GM21528 (cell line): Measurements from ENCODE around the gene RAB25.

Experiments used
- ATAC-seq: cut with Tn5 transposase; IDR thresholded peaks from one replicate; pipeline ENCODE4 v1.9.1; 2021; ENCODE audit warnings: mild to moderate bottlenecking, moderate library complexity; ENCODE audit not compliant: unreplicated experiment, low FRiP score

RAB25 gene

GRCh38 chr1:156098784-156099183 lies 37.8 kb downstream of the RAB25 start:
- no peak for ATAC-seq

- no peak for ATAC-seq
Measured at GRCh38 chr1:156099282-156099681, 38.3 kb downstream of the RAB25 start.

GRCh38 chr1:156100205-156100995 lies 39.4 kb downstream of the RAB25 start:
- ATAC-seq: no peak

- no peak for ATAC-seq
Measured at GRCh38 chr1:156101880-156102279, 40.9 kb downstream of the RAB25 start.

- ATAC-seq: no peak
Measured at GRCh38 chr1:156102633-156103511, 41.9 kb downstream of the RAB25 start.

- no peak for ATAC-seq
Measured at GRCh38 chr1:156103521-156103947, 42.6 kb downstream of the RAB25 start.

- no peak for ATAC-seq
Measured at GRCh38 chr1:156104065-156104810, 43.3 kb downstream of the RAB25 start.

- ATAC-seq: no peak
Measured at GRCh38 chr1:156104861-156105832, 44.2 kb downstream of the RAB25 start.

GRCh38 chr1:156106624-156107488 lies 45.9 kb downstream of the RAB25 start:
- ATAC-seq: no peak

- no peak for ATAC-seq
Measured at GRCh38 chr1:156108057-156108456, 47.1 kb downstream of the RAB25 start.

GRCh38 chr1:156108664-156109241 lies 47.8 kb downstream of the RAB25 start:
- ATAC-seq: no peak

GRCh38 chr1:156110252-156110651 lies 49.3 kb downstream of the RAB25 start:
- no peak for ATAC-seq

GRCh38 chr1:156111355-156111962 lies 50.5 kb downstream of the RAB25 start:
- no peak for ATAC-seq

- ATAC-seq: no peak
Measured at GRCh38 chr1:156112276-156113137, 51.5 kb downstream of the RAB25 start.

- no peak for ATAC-seq
Measured at GRCh38 chr1:156113282-156113950, 52.5 kb downstream of the RAB25 start.

GRCh38 chr1:156114101-156114918 lies 53.4 kb downstream of the RAB25 start, which contains the start of gene LMNA:
Gene LMNA (plus strand): TSS chr1:156114711. CDS start chr1:156114919, 208 bp downstream.
- ATAC-seq: peak; percentile 60
